B cell (primary cell): ENCODE measurements around the gene ADCY2. TPM values are rescaled to one million over a fixed set of nuclear protein-coding genes. Genes with fewer than 3 reads are reported as not detected.

Experiments used
- ATAC-seq: fragments of 200-7000 bp; cut with Tn5 transposase; one replicate; pipeline ENCODE4 v1.10.0; 2021; ENCODE audit warnings: low read depth, mild to moderate bottlenecking, moderate number of reproducible peaks, moderate library complexity
- CTCF ChIA-PET: fragments of 350-600 bp; sonication (Branson Sonifier 250); formaldehyde crosslinking; loops from one replicate; lab custom pipeline; 2021; ENCODE audit warnings: antibody characterized with exemption, inconsistent platforms; lab: Charles Lee
- POLR2A ChIA-PET: fragments of 350-600 bp; sonication (Branson Sonifier 250); formaldehyde crosslinking; loops from one replicate; lab custom pipeline; 2021; ENCODE audit warnings: antibody characterized with exemption; lab: Charles Lee
- DNase-seq: peaks from one replicate; pipeline ENCODE4 v3.0.0; 2013
- H2AFZ ChIP-seq: 2 replicates; pipeline ENCODE4 v1.6.1; 2012; ENCODE audit warnings: mild to moderate bottlenecking, low read depth, low read length; ENCODE audit not compliant: insufficient read depth, poor library complexity, severe bottlenecking
- H3K27ac ChIP-seq, 2 donors: 1 replicate in 1 of 2; 2 replicates in 1 of 2; pipeline ENCODE4 v1.5.1; 2012 to 2013; ENCODE audit warnings: low read length in 2 of 2, mild to moderate bottlenecking in 2 of 2, moderate library complexity in 1 of 2
- H3K27me3 ChIP-seq, 4 experiments: fragments of 200-600 bp in 1 of 4; sonication (generic) in 1 of 4; replicated peaks in 1 of 4; 1 replicate in 2 of 4; 2 replicates in 2 of 4; pipeline versions ENCODE4 v1.6.1 to v1.7.0; 2013 to 2016; ENCODE audit warnings: low read length in 3 of 4, mild to moderate bottlenecking in 2 of 4, mixed read lengths in 1 of 4, moderate library complexity in 1 of 4; ENCODE audit not compliant: insufficient read depth in 4 of 4, control insufficient read depth in 3 of 4; ENCODE audit errors: control extremely low read depth in 1 of 4
- H3K36me3 ChIP-seq, 2 experiments: replicated peaks in 1 of 2; 1 replicate in 1 of 2; 2 replicates in 1 of 2; pipeline versions ENCODE4 v1.6.1 to v1.7.1; 2013; ENCODE audit warnings: low read length in 1 of 2; ENCODE audit not compliant: insufficient read depth in 2 of 2, control insufficient read depth in 1 of 2; ENCODE audit errors: control extremely low read depth in 1 of 2, extremely low read depth in 1 of 2
- H3K4me1 ChIP-seq, 2 donors: fragments of 200-600 bp in 1 of 2; sonication (generic) in 1 of 2; 1 replicate in 1 of 2; 2 replicates in 1 of 2; pipeline versions ENCODE4 v1.5.1 to v1.6.1; 2013 to 2017; ENCODE audit warnings: low read length in 2 of 2; ENCODE audit not compliant: control insufficient read depth in 2 of 2, insufficient read depth in 2 of 2
- H3K4me2 ChIP-seq: replicated peaks from 2 replicates; pipeline ENCODE3; 2012; ENCODE audit warnings: mild to moderate bottlenecking, low read depth, low read length; ENCODE audit not compliant: poor library complexity, severe bottlenecking
- H3K4me3 ChIP-seq, 5 experiments: fragments of 200-600 bp in 1 of 5; sonication (generic) in 1 of 5; 1 replicate in 3 of 5; 2 replicates in 2 of 5; pipeline versions ENCODE4 v1.5.1 to v1.7.0; 2011 to 2016; ENCODE audit warnings: low read length in 4 of 5, mild to moderate bottlenecking in 4 of 5, low read depth in 2 of 5, control low read depth in 1 of 5, moderate library complexity in 1 of 5; ENCODE audit not compliant: insufficient read depth in 1 of 5; ENCODE audit errors: control extremely low read depth in 1 of 5, extremely low read depth in 1 of 5
- H3K79me2 ChIP-seq: fragments of 200-600 bp; sonication (generic); one replicate; pipeline ENCODE4 v1.6.0; 2016; ENCODE audit warnings: low read length; ENCODE audit not compliant: control insufficient read depth, insufficient read depth
- H3K9ac ChIP-seq: fragments of 200-600 bp; sonication (generic); 2 replicates; pipeline ENCODE4 v1.6.1; 2017; ENCODE audit warnings: mild to moderate bottlenecking, low read length, moderate library complexity
- H3K9me3 ChIP-seq, 3 donors: one replicate each; pipeline versions ENCODE4 v1.6.1 to v1.7.1; 2013; ENCODE audit warnings: low read length in 2 of 3; ENCODE audit not compliant: control insufficient read depth in 2 of 3, insufficient read depth in 1 of 3; ENCODE audit errors: control extremely low read depth in 1 of 3
- H4K20me1 ChIP-seq: 2 replicates; pipeline ENCODE4 v1.6.0; 2012; ENCODE audit warnings: mild to moderate bottlenecking, low read length; ENCODE audit not compliant: insufficient read depth, control insufficient read depth, poor library complexity, severe bottlenecking
- H3K27ac Mint-ChIP-seq: one replicate; pipeline ENCODE4 v1.8.0; 2021; ENCODE audit warnings: mixed read lengths
- H3K27me3 Mint-ChIP-seq: one replicate; pipeline ENCODE4 v1.8.0; 2021; ENCODE audit warnings: mixed read lengths
- H3K4me1 Mint-ChIP-seq: one replicate; pipeline ENCODE4 v1.8.0; 2021; ENCODE audit warnings: mixed read lengths
- H3K4me3 Mint-ChIP-seq: one replicate; pipeline ENCODE4 v1.8.0; 2021; ENCODE audit warnings: mixed read lengths
- H3K9me3 Mint-ChIP-seq: one replicate; pipeline ENCODE4 v1.8.0; 2022; ENCODE audit warnings: mixed read lengths; ENCODE audit not compliant: insufficient read depth
- EZH2 ChIP-seq: IDR thresholded peaks from 2 replicates; pipeline ENCODE4 v1.6.1; 2012; ENCODE audit warnings: borderline replicate concordance, low read depth, mild to moderate bottlenecking, moderate library complexity, low read length; ENCODE audit not compliant: insufficient read depth, poor library complexity, severe bottlenecking
- WGBS: methylation state at CpG from one replicate; pipeline ENCODE4 v1.1.5; 2013; ENCODE audit warnings: missing lambda C conversion rate; ENCODE audit not compliant: insufficient coverage; 5-methylcytosine and 5-hydroxymethylcytosine counted together
- intact Hi-C: fragments of 100-400 bp; cut with micrococcal nuclease; formaldehyde crosslinking; loops from one replicate; pipeline ENCODE4 v1.10.0; 2022
- polyA plus RNA-seq: library from polyadenylated mRNA; depleted of rRNA; stranded (reverse); fragments of >200 nt; gene quantifications from 2 replicates; pipeline ENCODE4 v1.2.3, GENCODE V29; 2012
- total RNA-seq, 2 donors: library from RNA; stranded (reverse); fragments of 120-200 nt in 1 of 2; gene quantifications; 1 replicate in 1 of 2; 2 replicates in 1 of 2; pipeline versions ENCODE4 v1.2.3 to v1.2.4, GENCODE V29; 2013 to 2022
- TF ChIP-seq, protein P1 (sequence below): fragments of 200-600 bp; IDR thresholded peaks from one replicate; pipeline ENCODE4 v1.8.0; 2022; ENCODE audit warnings: antibody characterized with exemption, mild to moderate bottlenecking

ADCY2 gene
- total and polyA plus RNA-seq, 2 donors (not counting 1 experiment from before 2014, with no cell fraction given), result not detected

DNA sequence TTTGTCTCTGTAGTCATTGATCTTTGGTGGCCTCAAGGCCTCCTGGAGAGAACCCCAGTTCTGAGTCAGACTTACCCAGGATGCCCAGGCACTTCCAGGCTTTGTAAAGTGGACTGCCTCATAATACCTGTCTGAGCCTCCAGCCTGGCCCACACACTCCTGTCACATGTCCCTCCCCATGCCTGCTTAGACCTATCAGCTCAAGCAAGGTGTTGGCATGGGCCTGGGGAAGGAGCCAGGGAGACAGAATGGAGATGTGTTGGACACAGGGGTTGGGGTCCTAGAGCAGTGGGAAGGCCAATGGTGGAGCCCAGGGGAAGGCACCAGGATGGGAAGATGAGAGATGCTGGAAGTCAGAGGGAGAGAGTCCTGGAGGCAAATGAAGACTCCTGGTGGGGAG is 318.8 kb downstream of the ADCY2 start:
- Mint-ChIP-seq H3K4me1 (no peaks in the 10 kb centered on the region), H3K27me3 (no peaks in the 10 kb centered on the region), H3K27ac (no peak overlapping the region), H3K9me3 (no peaks in the 10 kb centered on the region), H3K4me3 (no peak overlapping the region)
- no peak overlapping the region for H3K4me2 ChIP-seq
- H3K4me1 ChIP-seq, result no peaks in the 10 kb centered on the region
- no peaks in the 10 kb centered on the region for H3K36me3 ChIP-seq
- ATAC-seq (no peak), DNase-seq (no peak)
- no peaks in the 10 kb centered on the region for H3K79me2 ChIP-seq
- no peak overlapping the region for H3K27ac ChIP-seq
- intact Hi-C loops, result no loop called here
- no peak overlapping the region for H2AFZ ChIP-seq
- no peak overlapping the region for H3K4me3 ChIP-seq
- POLR2A ChIA-PET, result no interaction called here
- H3K27me3 ChIP-seq, result no peaks in the 10 kb centered on the region
- H3K9ac ChIP-seq, result no peak overlapping the region
- no peaks in the 10 kb centered on the region for H3K9me3 ChIP-seq
- no peaks in the 10 kb centered on the region for H4K20me1 ChIP-seq
- TF ChIP-seq, protein P1, sequence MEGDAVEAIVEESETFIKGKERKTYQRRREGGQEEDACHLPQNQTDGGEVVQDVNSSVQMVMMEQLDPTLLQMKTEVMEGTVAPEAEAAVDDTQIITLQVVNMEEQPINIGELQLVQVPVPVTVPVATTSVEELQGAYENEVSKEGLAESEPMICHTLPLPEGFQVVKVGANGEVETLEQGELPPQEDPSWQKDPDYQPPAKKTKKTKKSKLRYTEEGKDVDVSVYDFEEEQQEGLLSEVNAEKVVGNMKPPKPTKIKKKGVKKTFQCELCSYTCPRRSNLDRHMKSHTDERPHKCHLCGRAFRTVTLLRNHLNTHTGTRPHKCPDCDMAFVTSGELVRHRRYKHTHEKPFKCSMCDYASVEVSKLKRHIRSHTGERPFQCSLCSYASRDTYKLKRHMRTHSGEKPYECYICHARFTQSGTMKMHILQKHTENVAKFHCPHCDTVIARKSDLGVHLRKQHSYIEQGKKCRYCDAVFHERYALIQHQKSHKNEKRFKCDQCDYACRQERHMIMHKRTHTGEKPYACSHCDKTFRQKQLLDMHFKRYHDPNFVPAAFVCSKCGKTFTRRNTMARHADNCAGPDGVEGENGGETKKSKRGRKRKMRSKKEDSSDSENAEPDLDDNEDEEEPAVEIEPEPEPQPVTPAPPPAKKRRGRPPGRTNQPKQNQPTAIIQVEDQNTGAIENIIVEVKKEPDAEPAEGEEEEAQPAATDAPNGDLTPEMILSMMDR, result no peak
- no peak for TF ChIP-seq EZH2
- CTCF ChIA-PET, result no interaction called here

DNA sequence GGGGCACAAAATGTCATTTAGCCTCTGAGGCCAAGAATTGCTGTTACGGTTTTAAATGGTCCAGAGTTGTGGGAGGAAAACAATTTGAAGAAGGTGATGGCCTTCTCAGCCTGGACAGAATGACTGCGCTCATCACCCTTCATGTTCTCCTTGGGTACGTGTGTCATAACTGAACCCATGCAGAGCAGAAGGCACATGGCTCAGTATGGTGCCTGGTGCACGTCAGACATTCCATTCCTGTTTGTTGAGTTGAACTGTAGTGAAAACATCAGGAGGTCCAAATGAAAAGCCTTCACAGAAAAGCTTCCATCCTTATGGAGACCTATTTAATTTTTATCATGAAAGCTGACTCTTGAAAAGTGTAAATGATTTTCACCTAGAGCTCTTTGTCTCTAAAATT is 321.8 kb downstream of the ADCY2 start:
- CTCF ChIA-PET, result interaction anchor here (0.7 kb wide), 1 partner anchor 28 kb away, joined by 3 read pairs; no protein-coding TSS in a partner anchor
- Mint-ChIP-seq H3K27me3 (no peaks in the 10 kb centered on the region), H3K4me1 (no peaks in the 10 kb centered on the region), H3K4me3 (no peak overlapping the region), H3K27ac (no peak overlapping the region), H3K9me3 (no peaks in the 10 kb centered on the region)
- intact Hi-C loops, result no loop called here
- ATAC-seq (no peak), DNase-seq (no peak)
- no peak overlapping the region for H3K4me2 ChIP-seq
- no peak overlapping the region for H2AFZ ChIP-seq
- TF ChIP-seq, protein P1, result no peak
- TF ChIP-seq EZH2, result no peak
- H3K79me2 ChIP-seq, result no peaks in the 10 kb centered on the region
- no peak overlapping the region for H3K27ac ChIP-seq
- no peak overlapping the region for H3K4me3 ChIP-seq
- no peaks in the 10 kb centered on the region for H3K36me3 ChIP-seq
- no peaks in the 10 kb centered on the region for H4K20me1 ChIP-seq
- 96% methylated on average over 3 of the region's 4 CpGs for WGBS
- peaks cover 0 to 3% (median 0%) of the 10 kb centered on the region in 3 donors for H3K9me3 ChIP-seq
- no peaks in the 10 kb centered on the region for H3K27me3 ChIP-seq
- no peaks in the 10 kb centered on the region for H3K4me1 ChIP-seq
- POLR2A ChIA-PET, result no interaction called here
- H3K9ac ChIP-seq, result no peak overlapping the region
